Neural crest cell (in vitro differentiated cells): ENCODE measurements around the gene EFNB1. TPM values are rescaled to one million over a fixed set of nuclear protein-coding genes. Genes with fewer than 3 reads are reported as not detected.

Experiments used
- DNase-seq: peaks from one replicate; pipeline ENCODE4 v3.0.0; 2021; ENCODE audit warnings: low read depth, mixed read lengths, low spot score
- H3K27ac Mint-ChIP-seq: one replicate; pipeline ENCODE4 v1.8.0; 2021; ENCODE audit warnings: mild to moderate bottlenecking, mixed read lengths; ENCODE audit not compliant: unreplicated experiment
- H3K27me3 Mint-ChIP-seq: 2 replicates; pipeline ENCODE4 v1.8.0; 2021; ENCODE audit warnings: low read depth, mild to moderate bottlenecking, mixed read lengths
- H3K36me3 Mint-ChIP-seq: 2 replicates; pipeline ENCODE4 v1.8.0; 2021; ENCODE audit warnings: low read depth, mild to moderate bottlenecking, mixed read lengths
- H3K4me1 Mint-ChIP-seq: 2 replicates; pipeline ENCODE4 v1.8.0; 2021; ENCODE audit warnings: mixed read lengths
- H3K4me3 Mint-ChIP-seq: one replicate; pipeline ENCODE4 v1.8.0; 2021; ENCODE audit warnings: mild to moderate bottlenecking, mixed read lengths
- H3K9me3 Mint-ChIP-seq: 2 replicates; pipeline ENCODE4 v1.8.0; 2021; ENCODE audit warnings: mixed read lengths
- total RNA-seq: library from RNA; stranded (reverse); gene quantifications from 2 replicates; pipeline ENCODE4 v1.2.1, GENCODE V29; 2021
- TF ChIP-seq, protein P1 (sequence below): fragments of 200-600 bp; sonication (generic); conservative IDR thresholded peaks from 2 replicates; pipeline ENCODE4 v1.5.0; 2021; ENCODE audit warnings: antibody characterized with exemption, mild to moderate bottlenecking

The EFNB1 gene
- total RNA-seq, 1 donor from 2014 or later, result 33.8 TPM

DNA sequence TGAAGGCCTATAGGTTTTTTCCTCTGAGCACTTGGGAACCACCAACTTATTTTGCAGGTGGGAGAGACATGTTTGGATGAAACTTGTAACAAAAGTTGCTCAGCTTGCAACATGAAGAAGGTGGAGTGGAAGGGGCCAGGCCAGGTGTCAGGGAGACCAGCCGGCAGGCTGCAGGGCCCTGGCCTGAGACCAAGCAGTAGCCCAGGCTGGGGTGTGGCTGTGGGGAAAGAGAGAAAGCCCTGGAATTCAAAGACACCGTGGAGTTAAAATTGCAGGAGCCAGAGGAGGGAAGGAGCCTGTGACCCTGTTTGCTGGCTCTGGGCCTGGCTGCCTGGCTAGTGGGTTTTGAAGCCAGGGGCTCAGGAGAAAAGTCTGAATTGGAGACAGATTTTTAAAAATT is 43.4 kb downstream of the EFNB1 start:
- Mint-ChIP-seq H3K27me3 (no peaks in the 10 kb centered on the region), H3K27ac (no peak overlapping the region), H3K36me3 (peaks cover 2% of the 10 kb centered on the region), H3K9me3 (peaks cover 3% of the 10 kb centered on the region), H3K4me1 (peaks cover 18% of the 10 kb centered on the region), H3K4me3 (no peak overlapping the region)
- TF ChIP-seq, protein P1, sequence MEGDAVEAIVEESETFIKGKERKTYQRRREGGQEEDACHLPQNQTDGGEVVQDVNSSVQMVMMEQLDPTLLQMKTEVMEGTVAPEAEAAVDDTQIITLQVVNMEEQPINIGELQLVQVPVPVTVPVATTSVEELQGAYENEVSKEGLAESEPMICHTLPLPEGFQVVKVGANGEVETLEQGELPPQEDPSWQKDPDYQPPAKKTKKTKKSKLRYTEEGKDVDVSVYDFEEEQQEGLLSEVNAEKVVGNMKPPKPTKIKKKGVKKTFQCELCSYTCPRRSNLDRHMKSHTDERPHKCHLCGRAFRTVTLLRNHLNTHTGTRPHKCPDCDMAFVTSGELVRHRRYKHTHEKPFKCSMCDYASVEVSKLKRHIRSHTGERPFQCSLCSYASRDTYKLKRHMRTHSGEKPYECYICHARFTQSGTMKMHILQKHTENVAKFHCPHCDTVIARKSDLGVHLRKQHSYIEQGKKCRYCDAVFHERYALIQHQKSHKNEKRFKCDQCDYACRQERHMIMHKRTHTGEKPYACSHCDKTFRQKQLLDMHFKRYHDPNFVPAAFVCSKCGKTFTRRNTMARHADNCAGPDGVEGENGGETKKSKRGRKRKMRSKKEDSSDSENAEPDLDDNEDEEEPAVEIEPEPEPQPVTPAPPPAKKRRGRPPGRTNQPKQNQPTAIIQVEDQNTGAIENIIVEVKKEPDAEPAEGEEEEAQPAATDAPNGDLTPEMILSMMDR, result no peak
- DNase-seq, result no peak

DNA sequence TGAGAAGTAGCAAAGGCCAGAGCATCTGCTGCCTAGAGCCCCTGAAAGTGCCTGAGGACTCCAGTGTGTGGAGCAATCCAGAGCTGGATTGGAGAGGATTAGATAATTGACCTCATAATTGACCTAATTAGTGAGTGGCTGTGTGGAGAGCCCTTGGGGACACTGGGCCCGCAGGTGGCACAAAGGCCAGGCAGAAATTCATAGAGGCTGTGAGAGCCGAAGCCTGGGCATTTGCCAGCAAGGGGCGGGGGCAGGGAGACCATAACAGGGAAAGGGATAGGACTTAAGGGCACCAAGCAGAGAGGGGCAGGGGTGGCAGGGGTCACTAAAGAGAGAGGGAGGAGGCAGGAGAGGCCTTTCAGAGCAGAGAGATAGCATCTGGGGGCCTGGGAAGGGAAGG is 45.3 kb downstream of the EFNB1 start:
- Mint-ChIP-seq H3K36me3 (peaks cover 2% of the 10 kb centered on the region), H3K27me3 (no peaks in the 10 kb centered on the region), H3K4me1 (peaks cover 10% of the 10 kb centered on the region), H3K4me3 (no peak overlapping the region), H3K9me3 (peaks cover 3% of the 10 kb centered on the region), H3K27ac (no peak overlapping the region)
- TF ChIP-seq, protein P1, result no peak
- DNase-seq, result no peak

DNA sequence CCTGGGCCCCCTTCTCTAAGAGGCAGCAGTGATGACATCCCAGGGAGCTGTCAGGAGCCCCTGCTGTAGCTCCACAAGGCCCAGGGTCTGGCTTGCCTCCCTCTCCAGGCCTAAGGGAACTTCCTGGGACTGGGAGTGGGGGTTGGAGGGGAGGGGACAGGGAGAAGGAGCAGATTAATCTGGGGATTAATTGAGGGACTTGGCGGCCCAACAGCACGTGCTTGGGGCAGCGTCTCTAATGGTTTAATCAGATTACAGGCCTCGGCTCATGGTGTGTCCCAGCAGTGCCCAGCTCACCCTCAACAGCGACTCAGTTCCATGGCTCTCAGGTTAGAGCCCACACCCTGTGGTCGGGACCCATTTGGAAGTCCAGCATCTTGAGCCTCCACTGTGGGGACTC is 47.9 kb downstream of the EFNB1 start:
- Mint-ChIP-seq H3K27me3 (no peaks in the 10 kb centered on the region), H3K9me3 (peaks cover 3% of the 10 kb centered on the region), H3K4me1 (peaks cover 21% of the 10 kb centered on the region), H3K27ac (no peak overlapping the region), H3K36me3 (peaks cover 2% of the 10 kb centered on the region), H3K4me3 (no peak overlapping the region)
- DNase-seq, result no peak
- TF ChIP-seq, protein P1, result no peak

DNA sequence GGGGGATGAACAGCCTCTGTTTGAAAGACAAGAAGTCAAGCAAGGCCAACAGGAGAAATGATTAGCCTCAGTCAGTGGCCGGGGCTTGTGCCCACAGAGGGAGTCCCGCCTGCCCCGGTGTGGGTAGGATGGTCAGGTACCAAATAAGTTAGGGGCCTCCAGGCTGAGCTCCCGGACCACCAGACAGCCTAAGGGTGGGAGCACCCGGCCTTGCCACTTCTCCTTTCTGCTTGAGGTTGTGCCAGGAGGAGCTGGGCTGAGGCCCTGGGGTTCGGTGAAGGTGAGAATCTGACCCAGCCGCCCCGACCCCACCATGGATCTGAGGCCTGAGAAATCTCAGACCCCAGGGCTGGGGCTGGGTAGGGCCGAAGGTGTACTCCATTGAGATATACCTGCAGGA is 48.8 kb downstream of the EFNB1 start:
- H3K27me3 Mint-ChIP-seq, result no peaks in the 10 kb centered on the region

DNA sequence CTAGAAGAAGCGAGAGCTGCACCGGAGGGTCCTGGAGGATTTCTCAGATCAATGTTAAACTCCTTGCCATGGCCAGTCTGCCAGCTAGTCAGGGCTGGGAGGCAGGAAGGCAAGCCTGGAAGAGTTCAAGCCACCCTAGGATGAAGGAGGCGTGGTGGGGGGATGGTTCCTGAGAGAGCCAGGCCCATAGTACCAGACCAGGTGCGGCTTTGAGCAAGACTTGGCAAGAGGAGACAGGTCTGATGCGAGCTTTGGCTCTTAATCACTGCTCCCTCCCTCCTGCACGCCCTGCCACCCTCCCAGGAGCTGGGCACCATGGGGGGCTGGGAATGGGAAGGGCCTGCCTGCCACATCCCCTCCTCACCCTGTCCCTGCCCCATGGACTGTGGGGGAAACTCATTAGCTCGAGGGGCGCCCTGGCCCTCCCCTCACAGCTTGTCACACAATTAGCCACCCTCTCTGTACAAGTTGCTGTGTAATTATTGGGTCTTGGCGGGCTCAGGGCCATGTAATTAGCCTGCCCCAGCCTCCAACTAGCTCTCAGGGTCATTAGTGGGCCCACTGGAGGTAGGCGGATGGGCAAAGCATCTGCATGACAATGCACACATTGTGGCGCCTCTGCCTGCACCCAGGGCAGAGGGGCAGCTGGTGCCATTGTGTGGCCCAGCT is 50.3 kb downstream of the EFNB1 start:
- Mint-ChIP-seq H3K36me3 (peaks cover 2% of the 10 kb centered on the region), H3K27ac (no peak overlapping the region), H3K9me3 (peaks cover 3% of the 10 kb centered on the region), H3K27me3 (no peaks in the 10 kb centered on the region), H3K4me3 (no peak overlapping the region), H3K4me1 (peaks cover 23% of the 10 kb centered on the region)
- no peak for DNase-seq
- TF ChIP-seq, protein P1, result no peak

More for the DNA sequence above, 48.8 kb downstream of the EFNB1 start:
- Mint-ChIP-seq H3K36me3 (peaks cover 2% of the 10 kb centered on the region), H3K9me3 (peaks cover 3% of the 10 kb centered on the region), H3K27ac (no peak overlapping the region), H3K4me1 (peaks cover 23% of the 10 kb centered on the region), H3K4me3 (no peak overlapping the region)
- TF ChIP-seq, protein P1, result no peak
- no peak for DNase-seq
